Activated CD4-positive, alpha-beta T cell treated with anti-CD3 and anti-CD28 coated beads, Interleukin-2, amount 10 ng/mL, durations not matched to agents 24 days and 14 days (primary cell): Measurements from ENCODE around the gene DMRT2. TPM values are rescaled to one million over a fixed set of nuclear protein-coding genes. Genes with fewer than 3 reads are reported as not detected.

Source experiments
- DNase-seq: peaks from one replicate; pipeline ENCODE4 v3.0.0; 2022
- H3K27ac Mint-ChIP-seq: one replicate; pipeline ENCODE4 v1.8.0; 2022; ENCODE audit warnings: mild to moderate bottlenecking, mixed read lengths
- H3K27me3 Mint-ChIP-seq: one replicate; pipeline ENCODE4 v1.8.0; 2022; ENCODE audit warnings: mixed read lengths
- H3K36me3 Mint-ChIP-seq: one replicate; pipeline ENCODE4 v1.8.0; 2022; ENCODE audit warnings: low read depth, mild to moderate bottlenecking, mixed read lengths
- H3K4me1 Mint-ChIP-seq: one replicate; pipeline ENCODE4 v1.8.0; 2021; ENCODE audit warnings: mixed read lengths
- H3K4me3 Mint-ChIP-seq: one replicate; pipeline ENCODE4 v1.8.0; 2022; ENCODE audit warnings: mild to moderate bottlenecking, moderate library complexity, mixed read lengths
- H3K9me3 Mint-ChIP-seq: one replicate; pipeline ENCODE4 v1.8.0; 2021; ENCODE audit warnings: mixed read lengths
- intact Hi-C: fragments of 100-400 bp; cut with micrococcal nuclease; formaldehyde crosslinking; loops from one replicate; pipeline ENCODE4 v1.15.1; 2023
- total RNA-seq: library from RNA; stranded (reverse); gene quantifications from 2 replicates; pipeline ENCODE4 v1.2.3, GENCODE V29; 2022

DMRT2 gene
- total RNA-seq, 1 donor from 2014 or later: 0.21 TPM

GRCh38 chr9:1087120-1087881 is 37.1 kb downstream of the DMRT2 start:
- no peak for DNase-seq
- Mint-ChIP-seq H3K36me3 (no peaks in the 10 kb centered on the region), H3K4me3 (no peak overlapping the region), H3K27me3 (peaks cover 6% of the 10 kb centered on the region), H3K9me3 (no peaks in the 10 kb centered on the region), H3K27ac (no peak overlapping the region), H3K4me1 (no peaks in the 10 kb centered on the region)
- intact Hi-C loops: no loop called here

- H3K4me1 Mint-ChIP-seq: no peaks in the 10 kb centered on the region
- no peaks in the 10 kb centered on the region for H3K9me3 Mint-ChIP-seq
- no peaks in the 10 kb centered on the region for H3K36me3 Mint-ChIP-seq
- DNase-seq: no peak
- H3K27ac Mint-ChIP-seq: no peak overlapping the region
- no peaks in the 10 kb centered on the region for H3K27me3 Mint-ChIP-seq
- H3K4me3 Mint-ChIP-seq: no peak overlapping the region
- intact Hi-C loops: no loop called here
Observed at GRCh38 chr9:1094749-1095148, 44.6 kb downstream of the DMRT2 start.

GRCh38 chr9:1096155-1096964 is 46.2 kb downstream of the DMRT2 start:
- no peak overlapping the region for H3K27ac Mint-ChIP-seq
- no peaks in the 10 kb centered on the region for H3K36me3 Mint-ChIP-seq
- H3K4me3 Mint-ChIP-seq: no peak overlapping the region
- H3K4me1 Mint-ChIP-seq: no peaks in the 10 kb centered on the region
- H3K9me3 Mint-ChIP-seq: no peaks in the 10 kb centered on the region
- DNase-seq: no peak
- intact Hi-C loops: no loop called here
- peaks cover 3% of the 10 kb centered on the region for H3K27me3 Mint-ChIP-seq

- intact Hi-C loops: no loop called here
- peaks cover 12% of the 10 kb centered on the region for H3K27me3 Mint-ChIP-seq
- no peaks in the 10 kb centered on the region for H3K9me3 Mint-ChIP-seq
- H3K4me3 Mint-ChIP-seq: no peak overlapping the region
- no peak for DNase-seq
- H3K36me3 Mint-ChIP-seq: no peaks in the 10 kb centered on the region
- H3K27ac Mint-ChIP-seq: no peak overlapping the region
- no peaks in the 10 kb centered on the region for H3K4me1 Mint-ChIP-seq
Observed at GRCh38 chr9:1098551-1098950, 48.4 kb downstream of the DMRT2 start.

GRCh38 chr9:1100201-1100600 is 50.0 kb downstream of the DMRT2 start:
- Mint-ChIP-seq H3K36me3 (no peaks in the 10 kb centered on the region), H3K4me1 (no peaks in the 10 kb centered on the region), H3K27me3 (peaks cover 15% of the 10 kb centered on the region), H3K27ac (no peak overlapping the region), H3K9me3 (no peaks in the 10 kb centered on the region), H3K4me3 (no peak overlapping the region)
- DNase-seq: no peak
- intact Hi-C loops: no loop called here

GRCh38 chr9:1100945-1101344 is 50.8 kb downstream of the DMRT2 start:
- intact Hi-C loops: no loop called here
- Mint-ChIP-seq H3K27ac (no peak overlapping the region), H3K27me3 (peaks cover 15% of the 10 kb centered on the region), H3K4me1 (no peaks in the 10 kb centered on the region), H3K4me3 (no peak overlapping the region), H3K36me3 (no peaks in the 10 kb centered on the region), H3K9me3 (no peaks in the 10 kb centered on the region)
- no peak for DNase-seq

- H3K4me3 Mint-ChIP-seq: no peak overlapping the region
- no peak for DNase-seq
Observed at GRCh38 chr9:1101846-1102641, 51.9 kb downstream of the DMRT2 start.

GRCh38 chr9:1102642-1102970 is 52.4 kb downstream of the DMRT2 start:
- Mint-ChIP-seq H3K27me3 (peaks cover 15% of the 10 kb centered on the region), H3K4me1 (no peaks in the 10 kb centered on the region), H3K9me3 (no peaks in the 10 kb centered on the region), H3K36me3 (no peaks in the 10 kb centered on the region), H3K27ac (no peak overlapping the region), H3K4me3 (no peak overlapping the region)
- no peak for DNase-seq
- intact Hi-C loops: no loop called here

More at GRCh38 chr9:1101846-1102641, 51.9 kb downstream of the DMRT2 start:
- H3K36me3 Mint-ChIP-seq: no peaks in the 10 kb centered on the region
- peaks cover 15% of the 10 kb centered on the region for H3K27me3 Mint-ChIP-seq
- intact Hi-C loops: no loop called here
- no peak overlapping the region for H3K27ac Mint-ChIP-seq
- no peaks in the 10 kb centered on the region for H3K9me3 Mint-ChIP-seq
- H3K4me1 Mint-ChIP-seq: no peaks in the 10 kb centered on the region

Other genes with a start within 250 kb of the DMRT2 start
- gene DMRT1, start 208.7 kb upstream of the DMRT2 start, total RNA-seq: not detected in 2 replicates
- not detected in 2 replicates for gene DMRT3, start 73.7 kb upstream of the DMRT2 start, total RNA-seq